ENCODE measurements around the gene PPP1R9A.

The PPP1R9A gene

GRCh38 chr7:95251966-95252365 lies 344.6 kb downstream of the PPP1R9A start:
- no peak overlapping the region for H3K9ac ChIP-seq (ENCODE audit: low read depth, low read length, poor library complexity, severe bottlenecking)
- H3K9me3 ChIP-seq (ENCODE audit: insufficient read depth, low read depth, low read length): no peaks in the 10 kb centered on the region
- H3K4me3 ChIP-seq (ENCODE audit: low read length, poor library complexity, severe bottlenecking): no peak overlapping the region
- H3K9me2 ChIP-seq (replicated peaks; ENCODE audit: low read depth, low read length): no peaks in the 10 kb centered on the region
- no peaks in the 10 kb centered on the region for H4K20me1 ChIP-seq (ENCODE audit: insufficient read depth, low read length, poor library complexity, severe bottlenecking)
- no peaks in the 10 kb centered on the region for H3F3A ChIP-seq (ENCODE audit: low read depth)
- 0 out of 2 replicates have a peak overlapping the region, but pooled peaks have one; percentile 26 for H2AFZ ChIP-seq (ENCODE audit: low read length)
- H3K36me3 ChIP-seq (ENCODE audit: insufficient read depth, low read length): no peaks in the 10 kb centered on the region
- no peak for TF ChIP-seq EZH2phosphoT487 (IDR thresholded peaks at IDR 0.05; ENCODE audit: borderline replicate concordance)
- TF ChIP-seq CTCF (conservative IDR thresholded peaks at IDR 0.05; ENCODE audit: low read length): no peak
- no peaks in the 10 kb centered on the region for H3K27me3 ChIP-seq (ENCODE audit: insufficient read depth, low read length, poor library complexity, severe bottlenecking)
- no peaks in the 10 kb centered on the region for H3K4me1 ChIP-seq (ENCODE audit: insufficient read depth, low read length, poor library complexity, severe bottlenecking)
- no peak overlapping the region for H3K4me2 ChIP-seq (ENCODE audit: low read depth, low read length, poor library complexity, severe bottlenecking)
- H3K79me2 ChIP-seq (ENCODE audit: insufficient read depth, low read length): no peaks in the 10 kb centered on the region

- TF ChIP-seq CTCF (conservative IDR thresholded peaks at IDR 0.05; ENCODE audit: low read length) (no peak), EZH2phosphoT487 (IDR thresholded peaks at IDR 0.05; ENCODE audit: borderline replicate concordance) (no peak)
- Histone ChIP-seq H3F3A (ENCODE audit: low read depth) (no peaks in the 10 kb centered on the region), H3K4me2 (ENCODE audit: low read depth, low read length, poor library complexity, severe bottlenecking) (no peak overlapping the region), H3K9me2 (replicated peaks; ENCODE audit: low read depth, low read length) (no peaks in the 10 kb centered on the region), H3K4me1 (ENCODE audit: insufficient read depth, low read length, poor library complexity, severe bottlenecking) (no peaks in the 10 kb centered on the region), H3K9ac (ENCODE audit: low read depth, low read length, poor library complexity, severe bottlenecking) (no peak overlapping the region), H3K27me3 (ENCODE audit: insufficient read depth, low read length, poor library complexity, severe bottlenecking) (no peaks in the 10 kb centered on the region), H2AFZ (ENCODE audit: low read length) (no peak overlapping the region), H3K79me2 (ENCODE audit: insufficient read depth, low read length) (no peaks in the 10 kb centered on the region), H3K4me3 (ENCODE audit: low read length, poor library complexity, severe bottlenecking) (no peak overlapping the region), H4K20me1 (ENCODE audit: insufficient read depth, low read length, poor library complexity, severe bottlenecking) (no peaks in the 10 kb centered on the region), H3K36me3 (ENCODE audit: insufficient read depth, low read length) (no peaks in the 10 kb centered on the region), H3K9me3 (ENCODE audit: insufficient read depth, low read depth, low read length) (no peaks in the 10 kb centered on the region)
Measured at GRCh38 chr7:95253986-95254385, 346.6 kb downstream of the PPP1R9A start.

- TF ChIP-seq CTCF (conservative IDR thresholded peaks at IDR 0.05; ENCODE audit: low read length) (no peak), EZH2phosphoT487 (IDR thresholded peaks at IDR 0.05; ENCODE audit: borderline replicate concordance) (no peak)
- H3K36me3 ChIP-seq (ENCODE audit: insufficient read depth, low read length): no peaks in the 10 kb centered on the region
- H3K9me3 ChIP-seq (ENCODE audit: insufficient read depth, low read depth, low read length): no peaks in the 10 kb centered on the region
- no peak overlapping the region for H3K4me3 ChIP-seq (ENCODE audit: low read length, poor library complexity, severe bottlenecking)
- no peaks in the 10 kb centered on the region for H3K9me2 ChIP-seq (replicated peaks; ENCODE audit: low read depth, low read length)
- H2AFZ ChIP-seq (ENCODE audit: low read length): no peak overlapping the region
- no peaks in the 10 kb centered on the region for H3K4me1 ChIP-seq (ENCODE audit: insufficient read depth, low read length, poor library complexity, severe bottlenecking)
- H3K79me2 ChIP-seq (ENCODE audit: insufficient read depth, low read length): no peaks in the 10 kb centered on the region
- no peaks in the 10 kb centered on the region for H4K20me1 ChIP-seq (ENCODE audit: insufficient read depth, low read length, poor library complexity, severe bottlenecking)
- H3K9ac ChIP-seq (ENCODE audit: low read depth, low read length, poor library complexity, severe bottlenecking): no peak overlapping the region
- H3K4me2 ChIP-seq (ENCODE audit: low read depth, low read length, poor library complexity, severe bottlenecking): no peak overlapping the region
- no peaks in the 10 kb centered on the region for H3F3A ChIP-seq (ENCODE audit: low read depth)
- H3K27me3 ChIP-seq (ENCODE audit: insufficient read depth, low read length, poor library complexity, severe bottlenecking): no peaks in the 10 kb centered on the region
Measured at GRCh38 chr7:95255691-95256090, 348.3 kb downstream of the PPP1R9A start.
